Esophagus (tissue), 2 donors: ENCODE measurements around the gene SEMA6C. TPM values are rescaled to one million over a fixed set of nuclear protein-coding genes. Genes with fewer than 3 reads are reported as not detected.
"Not testable (repeated sequence)": the region's sequence is repeated elsewhere in the genome, so short reads cannot be mapped to it uniquely, and the experiment has no call there.

Source experiments
- H3K27ac ChIP-seq, 2 donors: one replicate each; pipeline ENCODE4 v1.5.1; 2013; ENCODE audit warnings: low read depth in 2 of 2, mild to moderate bottlenecking in 2 of 2, inconsistent platforms in 1 of 2, low read length in 1 of 2, moderate library complexity in 1 of 2
- H3K27me3 ChIP-seq, 2 donors: one replicate each; pipeline ENCODE4 v1.6.1; 2013; ENCODE audit warnings: low read length in 2 of 2, control low read depth in 1 of 2, mild to moderate bottlenecking in 1 of 2; ENCODE audit not compliant: insufficient read depth in 2 of 2, control insufficient read depth in 1 of 2
- H3K36me3 ChIP-seq, 2 donors: one replicate each; pipeline ENCODE4 v1.6.1; 2013; ENCODE audit warnings: low read length in 1 of 2; ENCODE audit not compliant: control insufficient read depth in 2 of 2, insufficient read depth in 2 of 2
- H3K4me1 ChIP-seq, 2 donors: one replicate each; pipeline ENCODE4 v1.6.1; 2013; ENCODE audit warnings: low read length in 1 of 2; ENCODE audit not compliant: control insufficient read depth in 2 of 2, insufficient read depth in 2 of 2
- H3K4me3 ChIP-seq, 2 donors: one replicate each; pipeline ENCODE4 v1.5.1; 2013; ENCODE audit warnings: low read length in 2 of 2, mild to moderate bottlenecking in 2 of 2, low read depth in 1 of 2, moderate library complexity in 1 of 2
- H3K9me3 ChIP-seq, 2 donors: one replicate each; pipeline ENCODE4 v1.6.1; 2013; ENCODE audit warnings: mild to moderate bottlenecking in 2 of 2, low read depth in 1 of 2, low read length in 1 of 2, moderate library complexity in 1 of 2; ENCODE audit not compliant: control insufficient read depth in 2 of 2, insufficient read depth in 1 of 2
- WGBS, 2 donors: extraction: QIAGEN DNeasy Blood & Tissue Kit; methylation state at CpG; one replicate each; pipeline ENCODE4 v1.1.7; 2013; 5-methylcytosine and 5-hydroxymethylcytosine counted together
- polyA plus RNA-seq, 2 donors: library from polyadenylated mRNA; stranded (reverse); fragments of 200-250 nt; gene quantifications; one replicate each; pipeline ENCODE4 v1.2.3, GENCODE V29; 2013
- donor health status: healthy with polysubstance abuse.
- donor health status: Bipolar disorder and iron deficiency.

The SEMA6C gene
- polyA plus RNA-seq, 2 donors: 3.3 to 7.2 TPM

DNA sequence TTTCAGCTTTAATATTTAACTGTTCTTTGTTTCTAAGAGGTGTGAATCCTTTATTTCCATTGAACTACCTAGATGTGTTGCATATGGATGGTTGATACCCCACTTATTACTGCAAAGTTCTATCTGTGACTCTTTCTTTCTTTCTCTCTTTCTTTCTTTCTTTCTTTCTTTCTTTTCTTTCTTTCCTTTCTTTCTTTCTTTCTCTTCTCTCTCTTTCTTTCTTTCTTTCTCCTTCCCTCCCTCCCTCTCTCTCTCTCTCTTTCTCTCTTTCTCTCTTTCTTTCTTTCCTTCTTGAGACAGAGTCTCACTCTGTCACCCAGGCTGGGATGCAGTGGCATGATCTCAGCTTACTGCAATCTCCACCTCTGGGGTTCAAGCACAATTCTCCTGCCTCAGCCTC, 41.8 kb downstream of the SEMA6C start:
- Histone ChIP-seq H3K27ac (no peak overlapping the region), H3K4me3 (no peak overlapping the region), H3K36me3 (peaks cover 3 to 5% of the 10 kb centered on the region in 2 donors), H3K4me1 (no peaks in the 10 kb centered on the region), H3K27me3 (no peaks in the 10 kb centered on the region), H3K9me3 (no peaks in the 10 kb centered on the region)

DNA sequence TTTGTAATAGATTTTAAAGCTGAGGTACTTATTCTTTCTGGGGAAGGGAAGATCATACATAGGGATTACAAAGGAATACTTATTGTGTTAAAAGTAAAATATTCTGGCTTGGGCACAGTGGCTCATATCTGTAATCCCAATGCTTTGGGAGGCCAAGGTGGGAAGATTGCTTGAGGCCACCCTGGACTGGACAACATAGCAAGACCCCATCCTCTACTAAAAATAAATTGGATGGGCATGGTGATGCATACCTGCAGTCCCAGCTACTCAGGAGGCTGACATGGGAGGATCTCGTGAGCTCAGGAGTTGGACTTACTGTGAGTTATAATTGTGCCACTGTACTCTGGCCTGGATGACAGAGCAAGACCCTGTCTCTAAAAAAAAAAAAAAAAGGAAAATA, 48.3 kb downstream of the SEMA6C start:
- WGBS, 2 donors: 97 to 100% methylated on average over 1 of the region's 1 CpG
- Histone ChIP-seq H3K27me3 (no peaks in the 10 kb centered on the region), H3K9me3 (no peaks in the 10 kb centered on the region), H3K36me3 (no peaks in the 10 kb centered on the region), H3K4me3 (no peak overlapping the region), H3K4me1 (no peaks in the 10 kb centered on the region), H3K27ac (no peak overlapping the region)

DNA sequence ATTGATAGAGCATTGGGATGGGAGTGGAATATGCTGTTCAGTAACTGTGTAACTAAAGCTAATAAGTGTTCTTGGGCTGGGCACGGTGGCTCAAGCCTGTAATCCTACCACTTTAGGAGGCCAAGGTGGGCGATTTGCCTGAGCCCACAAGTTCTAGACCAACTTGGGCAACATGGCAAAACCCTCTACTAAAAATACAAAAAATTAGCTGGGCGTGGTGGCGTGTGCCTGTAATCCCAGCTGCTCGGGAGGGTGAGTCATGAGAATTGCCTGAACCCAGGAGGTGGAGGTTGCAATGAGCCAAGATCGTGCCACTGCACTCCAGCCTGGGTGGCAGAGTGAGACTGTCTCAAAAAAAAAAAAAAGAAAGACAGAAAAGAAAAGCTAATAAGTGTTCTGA, 49.0 kb downstream of the SEMA6C start:
- not testable (repeated sequence) for H3K27me3 ChIP-seq, H3K36me3 ChIP-seq, H3K4me1 ChIP-seq, H3K4me3 ChIP-seq, H3K27ac ChIP-seq, H3K9me3 ChIP-seq
- 60 to 73% methylated on average over 6 of the region's 6 CpGs for WGBS, 2 donors

DNA sequence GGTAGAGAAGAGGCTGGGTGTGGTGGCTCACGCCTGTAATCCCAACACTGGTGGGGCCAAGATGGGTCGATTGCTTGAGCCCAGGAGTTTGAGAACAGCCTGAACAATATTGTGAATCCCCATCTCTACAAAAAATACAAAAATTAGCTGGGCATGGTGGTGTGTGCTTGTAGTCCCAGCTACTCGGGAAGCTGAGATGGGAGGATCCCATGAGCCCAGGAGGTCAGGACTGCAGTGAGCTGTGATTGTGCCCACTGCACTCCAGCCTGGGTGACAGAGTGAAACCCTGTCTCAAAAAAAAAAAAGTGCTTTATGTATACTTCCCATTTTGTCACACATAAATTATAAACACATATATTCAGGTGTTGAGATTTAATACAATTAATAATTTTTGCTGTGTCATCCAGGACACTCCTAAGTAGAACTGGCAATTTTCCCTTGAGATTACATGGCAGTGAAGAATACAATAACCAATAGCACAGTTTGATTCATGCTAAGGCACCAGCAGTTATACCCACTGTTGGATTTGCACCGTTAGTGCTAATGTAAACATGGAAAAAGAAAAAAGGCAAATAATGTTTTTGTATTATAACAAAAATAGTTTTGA, 60.4 kb downstream of the SEMA6C start:
- Histone ChIP-seq H3K36me3 (no peaks in the 10 kb centered on the region), H3K27ac (no peak overlapping the region), H3K4me1 (no peaks in the 10 kb centered on the region), H3K27me3 (no peaks in the 10 kb centered on the region), H3K4me3 (no peak overlapping the region), H3K9me3 (no peaks in the 10 kb centered on the region)
- 67 to 71% methylated on average over 4 of the region's 4 CpGs for WGBS, 2 donors

Other genes starting within 250 kb of the SEMA6C start
- 10 to 100 TPM; 14.4 to 17.8 TPM for gene SETDB1, start 220.3 kb downstream of the SEMA6C start, polyA plus RNA-seq
- gene CERS2, start 171.8 kb downstream of the SEMA6C start, polyA plus RNA-seq: 10 to 100 TPM; 35.5 to 39.4 TPM
- gene ANXA9, start 164.3 kb downstream of the SEMA6C start, polyA plus RNA-seq: 10 to 100 TPM; 14.4 to 17.5 TPM
- gene MINDY1, start 139.7 kb downstream of the SEMA6C start, polyA plus RNA-seq: 10 to 100 TPM; 17.2 to 21.3 TPM
- gene PRUNE1, start 138.2 kb downstream of the SEMA6C start, polyA plus RNA-seq: 10 to 100 TPM in 1 of 2 donors, 1 to 10 TPM in 1; 7.2 to 10.1 TPM
- gene BNIPL, start 110.0 kb downstream of the SEMA6C start, polyA plus RNA-seq: 100 to 1,000 TPM; 111 to 159 TPM
- 1 to 10 TPM; 1.7 to 2.9 TPM for gene C1orf56, start 98.9 kb downstream of the SEMA6C start, polyA plus RNA-seq
- 10 to 100 TPM; 62.9 to 86.6 TPM for gene CDC42SE1, start 87.0 kb downstream of the SEMA6C start, polyA plus RNA-seq
- gene MLLT11, start 86.2 kb downstream of the SEMA6C start, polyA plus RNA-seq: 1 to 10 TPM in 1 of 2 donors, under 1 TPM in 1; 0.72 to 1.5 TPM
- 1 to 10 TPM; 4.2 to 6.3 TPM for gene GABPB2, start 75.9 kb downstream of the SEMA6C start, polyA plus RNA-seq
- gene TNFAIP8L2, start 10.0 kb upstream of the SEMA6C start, polyA plus RNA-seq: 1 to 10 TPM; 1.2 to 1.6 TPM
- gene LYSMD1, start 19.3 kb upstream of the SEMA6C start, polyA plus RNA-seq: 1 to 10 TPM; 3.8 TPM
- gene SCNM1, start 19.5 kb upstream of the SEMA6C start, polyA plus RNA-seq: 10 to 100 TPM; 40.5 to 43.9 TPM
- gene TMOD4, start 29.4 kb upstream of the SEMA6C start, polyA plus RNA-seq: under 1 TPM; 0.14 to 0.22 TPM
- 10 to 100 TPM; 27.2 to 28.2 TPM for gene VPS72, start 43.6 kb upstream of the SEMA6C start, polyA plus RNA-seq
- gene PIP5K1A, start 51.9 kb upstream of the SEMA6C start, polyA plus RNA-seq: 10 to 100 TPM; 16.4 to 23.2 TPM
- gene PSMD4, start 108.1 kb upstream of the SEMA6C start, polyA plus RNA-seq: 100 to 1,000 TPM; 127 to 168 TPM
- 10 to 100 TPM in 1 of 2 donors, 1 to 10 TPM in 1; 8.0 to 11.4 TPM for gene ZNF687, start 135.7 kb upstream of the SEMA6C start, polyA plus RNA-seq
- 10 to 100 TPM; 22.3 to 28.6 TPM for gene PI4KB, start 180.8 kb upstream of the SEMA6C start, polyA plus RNA-seq
- 10 to 100 TPM; 12.0 to 12.9 TPM for gene RFX5, start 200.6 kb upstream of the SEMA6C start, polyA plus RNA-seq
- 10 to 100 TPM; 23.5 to 27.4 TPM for gene SELENBP1, start 226.1 kb upstream of the SEMA6C start, polyA plus RNA-seq